Suppressor macrophage (primary cell): ENCODE data around the gene AFAP1L1.

Experiments
- DNase-seq, 4 experiments: peaks; one replicate each; pipeline ENCODE4 v3.0.0-alpha.2; 2020 to 2022

Gene AFAP1L1

GRCh38 chr5:149285153-149285552 is 13.5 kb downstream of the AFAP1L1 start:
- no peak for DNase-seq

- peak; percentile 40 to 70 (median 52) for DNase-seq
Measured at GRCh38 chr5:149288436-149288835, 16.8 kb downstream of the AFAP1L1 start.

- DNase-seq: peak in 3 of 4 experiments; percentile 33 to 37 (median 33)
Measured at GRCh38 chr5:149289301-149289700, 17.6 kb downstream of the AFAP1L1 start.

GRCh38 chr5:149294872-149295829 is 23.5 kb downstream of the AFAP1L1 start:
- DNase-seq: no peak

- DNase-seq: no peak
Measured at GRCh38 chr5:149297340-149298025, 25.8 kb downstream of the AFAP1L1 start.

GRCh38 chr5:149298163-149298562 is 26.5 kb downstream of the AFAP1L1 start:
- DNase-seq: no peak

DNA sequence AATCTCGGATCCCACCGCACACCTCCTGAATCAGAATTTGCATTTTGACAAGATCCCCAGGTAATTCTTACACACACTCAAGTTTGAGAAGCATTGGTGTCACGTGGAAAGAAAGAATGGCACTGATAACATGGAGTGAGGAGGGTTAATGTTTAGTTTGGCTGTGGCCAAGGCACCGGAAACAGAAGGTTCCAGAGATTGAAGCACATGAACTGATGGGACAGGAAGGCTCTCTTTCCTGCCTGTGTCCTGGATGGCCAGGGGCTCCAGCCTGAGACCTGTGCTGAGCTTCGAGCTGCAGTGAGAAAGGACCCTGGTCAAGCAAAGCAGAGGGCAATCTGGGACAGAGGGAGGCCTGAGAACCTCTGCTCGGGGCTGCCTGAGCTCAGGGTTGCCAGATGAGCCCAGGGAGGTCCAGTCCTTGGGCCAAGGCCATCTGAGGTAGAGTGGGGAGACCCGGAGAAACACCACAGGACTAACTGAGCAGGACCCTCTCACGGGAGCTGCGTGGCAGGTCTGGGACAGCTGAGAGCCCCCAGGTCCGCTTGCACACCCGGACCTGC is 27.3 kb downstream of the AFAP1L1 start:
- no peak for DNase-seq

DNA sequence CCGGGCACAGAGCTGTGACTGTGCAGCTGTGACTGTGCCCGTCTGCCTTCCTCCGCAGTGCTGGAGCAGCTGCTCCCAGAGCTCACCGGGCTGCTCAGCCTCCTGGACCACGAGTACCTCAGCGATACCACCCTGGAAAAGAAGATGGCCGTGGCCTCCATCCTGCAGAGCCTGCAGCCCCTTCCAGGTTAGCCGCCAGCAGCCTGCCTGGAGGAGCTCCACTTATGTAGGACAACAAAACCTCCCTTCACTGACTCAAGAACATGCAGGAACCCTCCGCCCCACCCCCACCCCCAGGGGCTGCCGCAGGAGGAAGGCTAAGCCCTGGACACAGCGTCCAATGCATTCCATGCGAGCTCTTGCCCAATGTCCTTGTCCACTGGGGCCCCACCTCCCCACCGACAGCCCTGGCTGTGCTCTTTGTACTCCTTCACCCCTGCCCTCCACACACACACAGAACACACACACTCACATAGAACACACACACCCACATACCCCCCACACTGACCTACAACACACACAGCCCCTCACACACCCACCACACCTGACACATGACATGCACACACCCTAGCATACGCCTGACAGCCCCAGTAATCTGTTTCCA is 27.9 kb downstream of the AFAP1L1 start:
- peak in 3 of 4 experiments; percentile 11 to 37 (median 28) for DNase-seq

DNA sequence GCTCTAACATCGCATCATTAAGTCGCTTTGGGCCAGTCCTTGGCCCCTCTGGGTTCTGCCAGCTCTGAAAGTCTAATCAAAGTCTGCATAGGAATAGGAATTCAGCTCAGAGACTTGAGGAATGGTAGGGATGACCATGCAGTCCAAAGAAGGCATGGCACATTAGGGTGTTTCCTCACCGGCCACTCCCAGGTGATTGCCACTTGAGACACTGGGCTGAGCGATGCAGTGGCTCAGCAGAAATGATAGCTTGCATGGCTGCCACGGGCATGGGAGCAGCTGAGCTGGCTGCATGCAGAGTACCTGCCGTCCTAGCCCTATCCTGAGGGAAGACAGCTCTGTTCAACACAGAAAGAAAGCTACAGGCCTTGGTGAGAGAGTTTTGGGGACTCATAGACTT is 28.8 kb downstream of the AFAP1L1 start:
- no peak for DNase-seq

- no peak for DNase-seq
Measured at GRCh38 chr5:149301049-149301743, 29.5 kb downstream of the AFAP1L1 start.

- DNase-seq: no peak
Measured at GRCh38 chr5:149301744-149302380, 30.2 kb downstream of the AFAP1L1 start.

GRCh38 chr5:149302641-149303040 is 31.0 kb downstream of the AFAP1L1 start:
- peak; percentile 29 to 59 (median 54) for DNase-seq

DNA sequence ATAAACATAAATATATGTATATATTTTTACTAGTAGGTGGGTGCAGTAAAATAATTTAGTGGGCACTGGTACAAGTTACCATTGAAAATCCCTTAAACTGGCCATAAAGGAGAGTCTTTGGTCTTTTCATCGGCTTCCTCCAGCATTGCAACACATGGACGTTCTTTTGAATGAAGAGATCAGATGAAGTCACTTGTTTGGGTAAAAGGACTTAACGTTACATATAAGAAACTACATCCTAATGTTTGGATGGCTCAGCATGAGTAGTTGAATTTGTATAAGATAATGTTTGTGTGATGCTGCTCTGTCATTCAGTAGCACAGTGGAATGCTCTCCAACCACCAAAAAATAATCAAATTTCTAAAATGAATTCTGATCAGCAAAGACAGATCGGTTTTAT is 31.6 kb downstream of the AFAP1L1 start:
- no peak for DNase-seq

GRCh38 chr5:149304195-149305078 is 32.8 kb downstream of the AFAP1L1 start:
- no peak for DNase-seq

DNA sequence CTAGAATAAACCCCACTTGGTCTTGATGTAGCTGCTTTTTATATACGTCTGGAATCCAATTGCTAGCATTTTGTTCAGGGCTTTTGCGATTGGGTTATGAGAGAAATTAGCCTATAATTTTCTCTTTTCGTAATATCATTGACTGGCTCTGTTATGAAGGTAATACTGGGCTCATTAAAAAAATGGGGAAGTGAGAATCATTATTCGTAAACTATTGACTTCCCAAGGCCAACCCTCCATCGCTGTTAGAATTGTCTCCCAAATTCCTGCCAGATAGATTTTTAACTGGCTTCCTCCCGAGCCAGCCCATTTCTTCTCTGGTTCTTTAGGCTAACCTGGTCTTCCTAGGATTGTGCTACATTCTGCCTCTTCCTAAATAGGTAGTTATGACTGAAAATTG is 37.7 kb downstream of the AFAP1L1 start:
- DNase-seq: no peak

DNA sequence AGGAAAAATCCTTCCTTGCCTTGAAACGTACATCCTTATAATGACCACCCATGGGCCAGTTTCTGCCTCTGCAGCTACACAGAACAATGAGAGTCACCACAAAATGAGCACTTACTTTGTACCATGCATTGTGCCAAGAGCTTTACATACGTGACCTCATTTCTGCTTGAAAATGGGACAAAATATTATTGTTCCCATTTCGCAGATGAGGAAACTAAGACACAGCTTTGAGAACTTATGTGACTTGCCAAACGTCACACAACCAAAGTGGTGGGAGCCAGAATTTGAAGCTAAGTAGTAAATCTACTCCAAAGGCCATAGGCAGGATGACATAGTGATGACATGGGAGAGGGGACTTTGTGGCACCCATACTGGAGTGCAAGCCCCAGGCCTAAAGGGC is 38.8 kb downstream of the AFAP1L1 start:
- no peak for DNase-seq

- DNase-seq: no peak
Measured at GRCh38 chr5:149310947-149311658, 39.4 kb downstream of the AFAP1L1 start.

DNA sequence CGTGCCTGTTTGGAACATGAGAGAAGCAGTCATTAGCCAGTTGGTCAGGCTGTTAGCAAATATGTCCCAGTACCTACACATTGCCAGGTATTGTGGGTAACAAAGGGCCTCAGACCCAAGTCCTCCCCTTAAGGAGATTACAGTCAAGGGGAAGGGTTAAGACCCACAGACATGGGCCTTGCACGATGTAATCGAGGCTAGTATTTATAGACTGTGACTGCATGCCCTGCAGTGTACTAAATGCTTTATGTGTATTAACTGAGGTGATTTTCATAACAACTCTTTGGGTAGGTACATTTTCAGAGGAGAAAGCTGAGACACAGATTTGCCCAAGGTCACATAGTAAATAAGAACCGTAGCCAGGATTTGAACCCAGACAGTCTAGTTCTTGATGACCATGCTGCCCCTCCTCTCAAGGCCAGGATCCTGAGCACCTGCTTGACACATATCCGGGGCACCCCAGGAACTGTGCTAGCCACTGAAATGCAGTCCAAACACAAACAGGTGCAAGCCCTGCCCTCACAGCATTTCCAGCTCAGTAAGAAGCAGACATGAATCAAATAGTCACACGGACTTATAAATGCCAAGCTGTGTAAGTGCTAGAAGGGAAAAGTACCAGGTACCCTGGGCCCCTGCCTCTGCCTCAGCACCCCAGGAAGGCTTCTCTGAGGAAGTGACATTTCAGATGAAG is 41.6 kb downstream of the AFAP1L1 start:
- DNase-seq: no peak

- DNase-seq: no peak
Measured at GRCh38 chr5:149314571-149315111, 43.0 kb downstream of the AFAP1L1 start.
